GM12892 (cell line): Measurements from ENCODE around the gene NFATC2.
"Not testable (repeated sequence)": the region's sequence is repeated elsewhere in the genome, so short reads cannot be mapped to it uniquely, and the experiment has no call there.

ENCODE experiments used
- DNase-seq: peaks from one replicate; pipeline ENCODE4 v3.0.0; 2011; ENCODE audit not compliant: insufficient read length
- FAIRE-seq: peaks from 2 replicates; lab custom pipeline; 2011; peaks lifted over from hg19 to GRCh38; lab: Jason Lieb, UNC
- POLR2A ChIP-seq: IDR thresholded peaks from 2 replicates; pipeline ENCODE4 v1.6.1; 2011; ENCODE audit warnings: low read depth, low read length, control low read depth
- POLR2AphosphoS5 ChIP-seq: IDR thresholded peaks from 2 replicates; pipeline ENCODE4 v1.6.1; 2011; ENCODE audit warnings: low read depth, low read length, control low read depth
- TAF1 ChIP-seq: IDR thresholded peaks from 2 replicates; pipeline ENCODE4 v1.6.1; 2011; ENCODE audit warnings: low read depth, mild to moderate bottlenecking, control low read depth, low read length, borderline replicate concordance

The NFATC2 gene

GRCh38 chr20:51484141-51484815 lies 58.2 kb downstream of the NFATC2 start:
- FAIRE-seq (no peak), DNase-seq (no peak)
- TF ChIP-seq TAF1 (no peak), POLR2AphosphoS5 (no peak), POLR2A (no peak)

- FAIRE-seq (peak; percentile 66), DNase-seq (no peak)
- TF ChIP-seq POLR2AphosphoS5, result no peak
- TF ChIP-seq TAF1, result no peak
- no peak for TF ChIP-seq POLR2A
Measured at GRCh38 chr20:51482836-51483473, 59.6 kb downstream of the NFATC2 start.

GRCh38 chr20:51481341-51481914 lies 61.1 kb downstream of the NFATC2 start:
- no peak for TF ChIP-seq TAF1
- TF ChIP-seq POLR2A, result no peak
- no peak for TF ChIP-seq POLR2AphosphoS5
- FAIRE-seq (peak; percentile 81), DNase-seq (no peak)

GRCh38 chr20:51480507-51481270 lies 61.8 kb downstream of the NFATC2 start:
- TF ChIP-seq TAF1 (no peak), POLR2AphosphoS5 (no peak), POLR2A (no peak)
- FAIRE-seq (peak; percentile 85), DNase-seq (peak; percentile 47)

GRCh38 chr20:51476106-51476505 lies 66.4 kb downstream of the NFATC2 start:
- FAIRE-seq, result not testable (repeated sequence)

GRCh38 chr20:51473771-51474170 lies 68.7 kb downstream of the NFATC2 start:
- DNase-seq (no peak), FAIRE-seq (no peak)
- TF ChIP-seq POLR2AphosphoS5 (no peak), POLR2A (no peak), TAF1 (no peak)

More at GRCh38 chr20:51476106-51476505, 66.4 kb downstream of the NFATC2 start:
- DNase-seq, result not testable (repeated sequence)

- DNase-seq, result no peak
- FAIRE-seq, result no peak
- no peak for TF ChIP-seq TAF1
- TF ChIP-seq POLR2AphosphoS5, result no peak
- TF ChIP-seq POLR2A, result no peak
Measured at GRCh38 chr20:51473256-51473655, 69.3 kb downstream of the NFATC2 start.

- DNase-seq (no peak), FAIRE-seq (no peak)
- no peak for TF ChIP-seq TAF1
- no peak for TF ChIP-seq POLR2A
- TF ChIP-seq POLR2AphosphoS5, result no peak
Measured at GRCh38 chr20:51470907-51471411, 71.6 kb downstream of the NFATC2 start.

- no peak for TF ChIP-seq POLR2A
- TF ChIP-seq TAF1, result no peak
- TF ChIP-seq POLR2AphosphoS5, result no peak
- FAIRE-seq, result no peak
Measured at GRCh38 chr20:51470499-51470820, 72.1 kb downstream of the NFATC2 start.

GRCh38 chr20:51469578-51470498 lies 72.7 kb downstream of the NFATC2 start:
- TF ChIP-seq POLR2AphosphoS5 (no peak), TAF1 (no peak), POLR2A (no peak)
- DNase-seq, result no peak
- FAIRE-seq, result no peak

More at GRCh38 chr20:51470499-51470820, 72.1 kb downstream of the NFATC2 start:
- no peak for DNase-seq

GRCh38 chr20:51469046-51469445 lies 73.5 kb downstream of the NFATC2 start:
- FAIRE-seq (no peak), DNase-seq (no peak)
- TF ChIP-seq POLR2A (no peak), POLR2AphosphoS5 (no peak), TAF1 (no peak)
